Measurements from ENCODE around the gene AFDN.

AFDN gene

GRCh38 chr6:167845856-167846255 is 19.1 kb downstream of the AFDN start:
- no peak for DNase-seq

- DNase-seq: no peak
These were observed 20.4 kb downstream of the AFDN start for GRCh38 chr6:167846997-167847606.

GRCh38 chr6:167847936-167848335 is 21.2 kb downstream of the AFDN start:
- no peak for DNase-seq

GRCh38 chr6:167848783-167849182 is 22.1 kb downstream of the AFDN start:
- no peak for DNase-seq

- no peak for DNase-seq
These were observed 23.2 kb downstream of the AFDN start for GRCh38 chr6:167849846-167850459.

GRCh38 chr6:167850782-167851181 is 24.1 kb downstream of the AFDN start:
- DNase-seq: no peak

GRCh38 chr6:167851370-167851952 is 24.8 kb downstream of the AFDN start:
- no peak for DNase-seq

GRCh38 chr6:167855825-167856425 is 29.2 kb downstream of the AFDN start:
- no peak for DNase-seq

- DNase-seq: no peak
These were observed 29.8 kb downstream of the AFDN start for GRCh38 chr6:167856474-167856873.

- DNase-seq: no peak
These were observed 30.4 kb downstream of the AFDN start for GRCh38 chr6:167856999-167857660.

- DNase-seq: no peak
These were observed 31.4 kb downstream of the AFDN start for GRCh38 chr6:167858086-167858591.

GRCh38 chr6:167858842-167859664 is 32.3 kb downstream of the AFDN start:
- no peak for DNase-seq

- DNase-seq: no peak
These were observed 34.0 kb downstream of the AFDN start for GRCh38 chr6:167860550-167861226.

GRCh38 chr6:167861424-167861823 is 34.7 kb downstream of the AFDN start:
- no peak for DNase-seq

- no peak for DNase-seq
These were observed 37.2 kb downstream of the AFDN start for GRCh38 chr6:167863897-167864296.

- DNase-seq: no peak
These were observed 39.9 kb downstream of the AFDN start for GRCh38 chr6:167866642-167867041.

GRCh38 chr6:167870321-167870720 is 43.6 kb downstream of the AFDN start:
- DNase-seq: no peak

GRCh38 chr6:167872538-167873210 is 46.0 kb downstream of the AFDN start:
- DNase-seq: no peak

- DNase-seq: no peak
These were observed 51.5 kb downstream of the AFDN start for GRCh38 chr6:167877994-167878779.

- no peak for DNase-seq
These were observed 52.9 kb downstream of the AFDN start for GRCh38 chr6:167879612-167880011.

Data from bone marrow (tissue), 2 donors.